HG03342 (cell line): ENCODE measurements around the gene NFE2L2.
A peak's percentile ranks its signal among the peaks of the same experiment; 100 is the strongest.
"Not testable (repeated sequence)": the region's sequence is repeated elsewhere in the genome, so short reads cannot be mapped to it uniquely, and the experiment has no call there.

Source experiments
- ATAC-seq: cut with Tn5 transposase; IDR thresholded peaks from one replicate; pipeline ENCODE4 v1.9.1; 2021; ENCODE audit warnings: mild to moderate bottlenecking, moderate library complexity; ENCODE audit not compliant: unreplicated experiment

The NFE2L2 gene

DNA sequence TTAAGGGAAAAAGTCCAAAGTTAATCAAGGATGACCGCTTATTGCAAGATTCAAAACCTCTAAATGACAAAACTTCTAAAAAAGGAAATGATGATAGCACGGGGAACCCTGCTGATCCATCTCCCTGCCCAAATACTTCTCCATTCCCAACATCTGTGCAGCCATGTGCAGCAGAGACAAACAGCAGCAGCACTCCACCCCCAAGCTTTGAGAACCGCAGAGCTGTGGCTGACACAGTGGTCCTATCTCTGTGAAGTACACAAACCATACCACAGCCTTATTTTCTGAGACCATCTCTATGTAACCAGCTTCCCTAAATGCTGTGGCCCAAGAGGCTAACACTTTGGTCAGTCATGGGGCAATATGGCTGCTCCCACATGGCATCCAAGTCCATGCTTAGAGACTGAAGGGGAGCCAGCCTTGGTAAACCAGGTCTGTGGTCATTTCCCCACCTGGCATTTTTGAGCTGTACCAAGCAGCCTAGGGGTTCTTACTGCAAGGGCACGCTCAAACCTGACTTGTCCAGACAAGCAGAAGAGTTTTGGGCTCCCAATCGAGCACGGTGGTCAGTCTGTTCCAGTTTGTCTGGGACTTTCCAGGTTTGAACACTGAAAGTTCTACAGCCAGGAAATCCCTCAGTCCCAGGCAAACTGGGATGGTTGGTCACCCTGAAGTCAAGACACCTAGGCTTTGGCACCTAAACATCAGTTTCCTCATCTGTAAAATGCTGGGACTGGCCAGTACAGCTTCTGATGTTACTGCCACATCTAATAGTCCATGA, 17.1 kb upstream of the NFE2L2 start:
- no peak for ATAC-seq

DNA sequence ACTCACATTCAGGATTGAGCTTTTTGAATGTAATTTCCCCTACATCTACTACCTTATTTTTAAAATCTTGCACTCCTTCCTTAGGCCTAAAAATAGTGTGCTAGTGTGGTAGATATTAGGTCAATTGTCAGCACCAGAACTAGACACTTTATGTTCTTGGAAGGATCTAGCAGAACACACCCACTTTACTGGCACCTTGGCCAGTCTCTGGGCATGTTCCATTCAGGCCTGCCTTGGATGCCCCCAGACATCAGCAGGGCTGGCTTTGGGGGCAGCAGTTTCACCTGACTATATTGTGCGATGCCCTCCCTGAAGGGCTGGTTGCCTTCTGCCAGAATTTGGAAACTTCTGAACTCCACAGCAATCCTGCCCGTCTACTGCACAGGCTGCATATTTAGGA, 15.3 kb upstream of the NFE2L2 start:
- ATAC-seq, result no peak

DNA sequence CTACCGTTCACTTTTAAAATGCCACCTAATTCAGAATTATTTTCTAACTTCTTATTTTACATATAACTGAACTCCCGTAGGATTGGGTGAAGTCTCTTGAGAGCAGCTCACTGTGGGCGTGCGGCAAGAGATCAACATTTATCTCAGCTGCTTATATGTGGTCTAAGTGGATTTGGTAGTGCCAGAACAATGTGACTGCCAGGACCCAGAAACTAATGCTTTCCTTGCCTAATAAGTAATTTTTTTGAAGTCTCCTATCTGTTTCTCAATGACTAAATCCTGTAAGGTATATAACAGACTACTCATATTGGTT, 11.2 kb upstream of the NFE2L2 start:
- ATAC-seq, result no peak

DNA sequence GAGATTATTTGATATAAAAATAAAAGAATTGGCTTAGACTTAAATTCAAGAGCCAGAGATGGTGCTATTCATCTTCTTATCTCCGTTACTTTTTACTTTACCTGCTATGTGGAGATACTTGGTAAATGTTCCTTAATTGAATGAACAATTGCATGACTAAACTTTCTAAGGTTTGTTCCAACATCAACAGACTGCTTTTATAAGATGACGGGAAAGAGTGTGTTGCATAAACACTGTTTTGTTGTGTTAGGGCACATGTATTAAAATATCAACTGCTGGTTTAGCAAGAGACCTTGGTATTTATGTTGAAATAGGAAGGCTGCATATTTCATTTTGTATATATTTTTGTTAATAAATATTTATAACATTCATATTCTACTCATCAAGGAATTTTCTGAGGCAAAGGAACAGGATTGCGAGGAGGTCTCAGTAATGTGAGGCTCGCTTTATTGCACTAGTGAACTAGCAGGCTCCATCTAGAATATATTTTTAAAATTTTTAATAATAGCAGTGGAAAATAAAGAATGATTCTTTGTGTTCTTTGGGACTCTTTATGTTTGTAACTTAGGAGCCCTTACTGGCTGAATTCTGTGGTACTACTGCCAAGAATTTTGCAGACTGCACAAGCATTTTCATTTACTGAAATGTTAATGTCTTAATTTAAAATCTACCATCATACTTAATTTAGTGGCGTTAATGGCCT, 10.7 kb upstream of the NFE2L2 start:
- ATAC-seq, result no peak

DNA sequence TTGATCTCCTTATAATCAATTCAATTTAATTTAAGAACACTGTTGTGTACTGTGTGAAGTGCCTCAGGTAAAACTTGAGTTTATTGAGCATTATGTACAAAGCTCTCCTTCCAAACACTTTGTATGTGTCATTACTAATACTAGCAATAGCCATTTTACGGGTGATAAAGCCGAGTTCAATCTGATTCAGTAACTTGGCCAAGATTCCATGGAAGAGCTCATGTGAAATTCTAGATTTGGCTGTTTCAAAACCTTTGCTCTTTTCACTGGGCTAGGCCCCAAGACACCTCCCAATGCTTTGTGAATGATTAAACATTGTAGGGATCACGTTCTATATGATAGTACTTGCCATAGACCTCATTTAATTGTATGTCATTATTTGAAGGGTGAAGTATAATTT, 8.9 kb upstream of the NFE2L2 start:
- ATAC-seq, result no peak

DNA sequence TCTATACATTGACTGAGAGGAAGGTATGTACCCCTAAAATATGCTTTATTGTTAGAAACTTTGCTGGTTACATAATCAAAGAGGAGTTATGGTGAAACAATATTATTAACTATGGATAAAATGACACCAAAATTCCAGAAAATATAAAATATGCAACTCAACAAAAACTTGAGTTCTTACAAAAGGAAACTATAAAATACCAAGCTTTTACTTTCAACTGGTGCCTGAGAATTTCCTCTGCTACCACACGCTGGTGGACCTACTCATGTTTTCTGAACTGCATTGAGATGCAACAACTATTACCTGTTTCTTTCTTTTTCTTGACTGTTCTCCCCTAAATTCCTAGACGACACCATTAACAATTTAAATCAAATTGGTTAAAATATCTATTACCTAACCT, 8.2 kb upstream of the NFE2L2 start:
- ATAC-seq, result no peak

DNA sequence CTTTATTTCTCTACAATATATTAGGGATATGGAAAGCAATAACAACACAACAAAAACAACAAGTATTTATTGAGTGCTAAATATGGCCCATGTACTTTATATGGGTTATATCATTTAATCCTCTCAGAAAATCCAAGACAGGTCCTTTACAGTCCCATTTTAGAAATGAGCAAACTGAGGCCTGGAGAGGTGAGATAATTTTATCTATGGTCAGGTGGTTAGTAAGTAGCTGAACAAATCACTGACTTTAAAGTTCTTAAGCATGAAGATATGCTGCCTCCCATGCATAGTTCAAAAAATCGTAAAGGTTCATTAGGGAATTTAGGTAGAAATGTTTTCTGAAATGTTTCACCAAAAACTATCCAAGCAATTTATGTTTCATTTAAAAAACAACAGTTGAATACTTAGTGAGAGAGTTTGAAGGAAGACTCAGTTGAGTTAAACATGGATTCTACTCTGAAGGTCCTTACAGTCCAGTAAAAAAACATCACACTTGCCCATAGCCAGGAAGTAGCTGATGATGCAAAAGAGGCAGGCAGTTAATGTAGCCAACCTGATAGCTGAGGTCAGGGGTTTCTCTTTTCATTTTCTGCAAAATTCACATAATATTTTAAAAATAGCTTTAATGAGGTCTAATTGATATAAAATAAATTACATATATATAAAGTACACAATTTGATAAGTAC, 7.6 kb upstream of the NFE2L2 start:
- no peak for ATAC-seq

DNA sequence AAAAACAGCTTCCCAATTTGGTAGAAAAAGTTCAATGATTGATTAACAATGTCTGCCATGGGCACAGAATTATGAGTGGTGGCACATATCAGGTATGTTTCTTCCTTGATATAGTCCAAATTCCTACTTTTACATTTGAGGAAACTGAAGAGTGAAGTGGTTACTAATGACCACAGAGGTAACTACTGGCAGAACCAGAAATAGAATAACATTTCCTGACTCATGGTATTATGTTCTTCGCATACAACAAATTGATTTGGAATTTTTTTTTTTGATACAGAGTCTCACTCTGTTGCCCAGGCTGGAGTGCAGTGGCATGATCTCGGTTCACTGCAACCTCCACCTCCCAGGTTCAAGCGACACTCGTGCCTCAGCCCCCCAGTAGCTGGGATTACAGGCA, 6.0 kb upstream of the NFE2L2 start:
- ATAC-seq, result no peak

DNA sequence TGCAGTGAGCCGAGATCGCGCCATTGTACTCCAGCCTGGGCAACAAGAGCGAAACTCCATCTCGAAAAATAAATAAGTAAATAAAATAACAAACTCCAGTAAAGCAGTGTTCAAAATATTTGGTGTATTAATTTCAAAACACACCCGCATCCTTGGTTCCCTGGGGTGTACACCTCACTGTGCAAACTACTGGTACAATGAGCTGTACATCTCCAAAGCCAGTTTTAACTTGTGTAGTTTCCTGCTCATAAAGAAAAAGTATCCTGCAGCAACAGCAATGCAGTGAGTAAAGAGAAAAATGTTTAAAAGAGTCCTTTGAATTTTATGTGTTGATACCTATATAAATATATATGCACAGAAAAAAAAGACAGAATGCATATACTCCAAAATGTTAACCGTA, 4.4 kb upstream of the NFE2L2 start:
- ATAC-seq, result no peak

DNA sequence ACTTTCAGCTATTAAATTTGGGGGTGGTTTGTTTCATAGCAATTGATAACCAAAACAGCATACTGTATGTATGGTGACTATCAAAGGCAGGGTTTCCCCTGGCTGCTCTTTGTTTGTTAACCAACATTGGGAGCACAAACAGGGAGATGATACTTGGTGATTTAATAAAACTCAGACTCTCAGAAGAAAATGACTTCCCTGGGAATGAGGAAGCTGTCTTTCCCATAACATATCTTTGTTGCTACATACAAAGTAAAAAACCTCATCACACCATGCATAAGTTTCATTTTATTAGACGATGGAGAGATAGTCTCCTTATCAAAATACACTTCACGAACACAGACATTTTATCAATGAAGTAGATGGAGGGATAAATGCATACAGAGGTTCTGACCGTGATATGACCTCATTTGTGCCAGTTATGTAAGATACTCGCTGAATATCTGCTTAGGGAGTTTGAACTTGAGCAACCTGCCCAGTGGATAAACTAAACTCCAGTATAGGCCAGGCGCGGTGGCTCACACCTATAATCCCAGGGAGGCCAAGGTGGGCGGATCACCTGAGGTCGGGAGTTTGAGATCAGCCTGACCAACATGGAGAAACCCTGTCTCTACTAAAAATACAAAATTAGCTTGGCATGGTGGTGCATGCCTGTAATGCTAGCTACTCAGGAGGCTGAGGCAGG, 3.8 kb upstream of the NFE2L2 start:
- ATAC-seq, result no peak

DNA sequence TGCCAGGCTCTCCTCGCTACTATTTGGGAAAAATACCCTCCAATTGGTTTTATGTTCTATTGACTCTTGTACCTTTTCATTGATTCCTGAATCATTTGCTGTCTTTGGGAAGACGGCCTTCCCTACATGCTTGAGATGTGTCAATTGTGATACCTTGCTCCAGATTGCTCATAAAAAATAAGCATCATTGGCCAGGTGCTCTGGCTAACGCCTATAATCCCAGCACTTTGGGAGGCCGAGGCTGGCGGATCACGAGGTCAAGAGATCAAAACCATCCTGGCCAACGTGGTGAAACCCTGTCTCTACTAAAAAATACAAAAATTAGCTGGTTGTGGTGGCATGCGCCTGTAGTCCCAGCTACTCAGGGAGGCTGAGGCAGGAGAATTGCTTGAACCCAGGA, 2.4 kb upstream of the NFE2L2 start:
- ATAC-seq, result not testable (repeated sequence)

DNA sequence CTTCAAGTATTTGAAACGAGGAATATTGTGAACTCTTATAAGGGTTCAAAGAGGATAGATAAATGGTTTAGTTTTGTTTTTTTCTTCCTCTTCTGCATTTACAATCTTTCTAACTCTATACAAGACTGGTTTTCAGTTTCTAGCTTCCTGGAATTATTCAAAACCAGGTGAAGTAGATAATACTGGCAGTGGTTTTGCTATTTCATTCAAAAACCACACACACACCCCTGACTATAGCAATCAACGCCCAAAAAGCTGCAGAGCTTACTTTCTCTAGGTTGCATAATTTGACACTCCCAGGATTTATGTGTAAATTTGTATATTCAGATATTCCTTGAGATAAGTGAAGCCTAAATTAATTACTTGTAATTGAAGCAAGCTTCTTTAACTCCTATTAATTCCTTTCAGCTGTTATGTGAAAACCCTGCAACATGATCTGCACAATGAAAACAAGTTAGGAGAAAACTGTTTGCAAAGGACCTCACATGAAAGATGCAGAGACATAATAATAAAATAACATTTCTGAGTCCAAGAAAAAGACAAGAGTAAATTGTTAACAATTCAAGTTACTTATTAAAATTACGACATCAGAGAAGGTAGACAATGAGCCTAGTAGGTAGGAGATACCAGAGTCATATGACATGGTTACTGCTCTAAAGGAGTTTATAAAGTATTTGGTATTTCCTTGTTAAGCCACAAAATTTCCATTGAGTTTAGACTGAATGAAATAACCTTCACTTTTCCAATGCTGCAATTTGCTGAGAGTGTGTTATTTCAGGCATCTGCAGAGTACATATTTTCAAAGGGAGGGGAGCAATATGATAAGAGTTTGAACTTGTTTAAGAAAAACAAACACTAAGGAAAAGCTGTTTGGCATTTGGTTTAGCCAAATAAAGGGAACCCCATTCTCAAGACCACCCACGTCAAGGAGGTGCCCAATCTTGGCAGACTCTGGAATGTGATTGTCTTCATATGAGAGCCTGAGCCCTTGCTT, 1.6 kb upstream of the NFE2L2 start:
- no peak for ATAC-seq

DNA sequence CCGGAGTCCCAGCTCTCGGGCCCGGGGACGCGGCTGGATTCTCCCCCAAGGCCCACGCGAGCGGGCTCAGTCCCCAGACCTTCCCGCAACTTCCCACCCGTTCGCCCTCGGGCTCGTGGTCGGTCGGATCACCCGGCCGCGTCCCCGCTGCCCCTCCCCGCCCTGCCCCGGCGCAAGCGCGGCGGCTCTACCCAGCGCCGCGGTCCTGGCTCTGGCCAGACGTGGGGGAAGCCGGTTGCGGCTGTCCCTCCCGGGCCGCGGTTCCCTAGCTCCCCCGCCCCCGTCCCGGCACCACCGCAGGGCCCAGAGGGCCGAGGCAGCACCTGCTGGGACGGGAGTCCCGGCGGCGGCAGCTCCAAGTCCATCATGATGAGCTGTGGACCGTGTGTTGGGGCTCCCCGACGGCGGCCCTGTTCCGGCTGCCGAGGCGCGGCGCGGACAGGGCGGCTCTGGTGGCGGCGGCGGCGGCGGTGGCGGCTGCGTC, 276 bp downstream of the NFE2L2 start:
- no peak for ATAC-seq

DNA sequence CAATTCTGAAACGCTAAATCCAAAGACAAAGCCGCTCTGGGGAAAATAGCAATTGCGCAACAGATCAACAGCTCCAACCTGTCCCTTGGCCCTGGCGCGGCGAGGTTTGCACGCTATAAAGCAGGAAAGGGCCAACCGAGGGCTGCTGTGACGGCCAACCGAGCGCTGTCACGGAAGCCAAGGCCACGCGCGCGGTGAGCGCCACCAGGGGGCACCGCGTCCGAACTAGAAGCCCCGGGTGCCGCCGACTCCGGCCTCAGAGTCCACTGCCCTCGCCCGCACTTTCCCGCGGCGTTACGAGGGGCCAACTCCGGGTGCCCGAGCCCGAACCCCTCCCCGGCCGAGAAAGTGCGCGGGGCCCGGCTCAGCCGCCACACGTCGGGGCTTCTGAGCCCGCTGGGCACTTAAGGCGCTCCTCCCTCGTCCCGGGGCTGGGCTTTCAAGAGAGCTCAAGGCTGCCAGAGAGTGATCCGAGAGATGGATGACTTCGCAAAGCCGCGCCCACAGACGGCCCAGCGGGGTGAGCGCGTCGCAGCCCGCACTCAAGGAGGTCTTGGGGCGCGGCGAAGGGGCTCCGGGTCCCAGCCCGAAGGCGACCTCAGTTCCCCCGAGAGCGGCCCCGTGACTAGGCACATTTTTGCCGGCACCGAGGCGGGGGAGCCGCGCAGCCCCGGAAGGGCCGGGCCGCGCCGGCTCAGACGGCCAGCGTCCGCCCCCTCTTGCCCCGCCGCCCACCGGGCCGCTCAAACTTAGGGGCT, 897 bp downstream of the NFE2L2 start:
- peak; percentile 50 for ATAC-seq

DNA sequence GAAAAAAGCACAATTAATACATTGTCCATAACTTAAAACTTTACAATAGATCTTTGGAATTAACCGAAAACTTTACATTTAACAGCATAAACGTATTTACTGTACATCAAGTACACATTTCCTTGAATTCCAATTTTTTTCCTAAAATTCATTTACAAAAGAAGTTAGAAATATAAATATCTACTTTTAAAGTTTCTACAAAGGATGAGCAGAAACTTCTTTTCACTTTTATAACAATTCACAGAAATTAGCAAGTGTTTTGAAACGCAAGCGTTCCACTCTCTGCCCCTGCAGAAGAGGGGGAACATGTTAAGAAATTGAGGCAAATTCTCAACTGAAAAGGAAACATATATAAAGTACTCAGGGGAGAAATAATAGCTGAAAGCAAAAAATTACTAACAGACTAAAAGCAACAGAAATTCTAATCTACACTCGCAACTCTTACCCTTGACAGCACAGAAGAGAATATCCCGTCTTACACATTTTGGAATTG, 1.5 kb downstream of the NFE2L2 start:
- ATAC-seq, result no peak

DNA sequence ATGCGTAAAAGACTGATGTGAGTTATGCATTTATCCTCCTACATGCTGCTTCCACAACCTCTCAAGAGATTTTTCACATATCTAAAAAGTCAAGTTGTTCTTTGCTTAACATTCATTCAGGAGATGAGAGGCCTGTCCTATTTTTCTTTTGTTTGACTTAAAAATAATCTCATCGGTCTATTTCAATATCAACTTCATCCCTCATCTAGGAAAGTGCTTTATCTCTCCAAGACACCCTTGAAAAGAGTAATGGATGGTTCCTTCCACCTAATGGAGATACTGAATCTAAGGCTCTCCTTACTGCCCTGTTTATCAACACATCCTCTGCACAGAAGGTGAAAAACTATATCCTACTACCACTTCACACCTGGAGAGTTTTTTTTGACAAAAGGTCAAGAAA, 2.4 kb downstream of the NFE2L2 start:
- no peak for ATAC-seq

DNA sequence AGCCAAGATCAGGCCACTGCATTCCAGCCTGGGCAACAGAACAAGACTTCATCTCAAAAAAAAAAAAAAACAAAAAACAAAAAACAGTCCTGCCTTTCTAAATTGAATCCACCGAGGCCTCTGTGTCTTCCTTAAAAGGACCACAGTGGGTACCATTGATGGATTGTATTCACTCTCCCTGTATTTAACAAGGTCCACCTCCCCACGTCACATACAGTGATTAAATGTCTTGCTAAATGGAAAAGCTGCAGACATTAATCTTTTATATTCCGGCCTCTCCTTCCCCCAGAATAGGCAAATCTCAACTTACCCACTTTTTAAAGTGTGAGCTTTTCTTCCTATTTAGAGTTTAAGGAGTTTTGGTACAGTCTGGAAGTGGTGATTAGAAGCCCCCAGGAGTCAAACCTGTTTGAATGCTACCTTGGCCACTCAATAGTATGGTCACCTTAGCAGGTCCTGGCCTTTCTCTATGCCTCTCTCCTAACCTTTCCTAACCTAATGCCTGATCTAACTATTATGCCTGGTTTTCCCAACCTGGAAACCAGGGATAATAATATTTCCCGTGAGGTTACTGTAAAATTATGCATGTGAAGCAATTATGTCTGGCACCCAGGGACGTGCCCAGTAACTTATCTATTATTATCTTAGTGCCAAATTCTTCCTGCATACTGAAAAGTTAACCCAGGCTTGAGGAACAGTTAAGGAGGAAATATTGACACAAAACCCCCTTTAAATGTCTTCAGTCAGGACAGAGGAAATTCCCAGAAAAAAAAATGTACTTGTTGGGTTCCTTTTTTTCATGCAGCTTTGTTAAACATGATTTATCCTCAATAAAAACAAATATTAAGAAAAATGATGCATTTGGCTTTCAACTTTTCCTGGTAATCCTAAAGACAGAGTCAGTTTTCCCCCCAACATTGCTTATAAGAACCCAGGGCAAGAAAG, 3.1 kb downstream of the NFE2L2 start:
- ATAC-seq, result no peak

DNA sequence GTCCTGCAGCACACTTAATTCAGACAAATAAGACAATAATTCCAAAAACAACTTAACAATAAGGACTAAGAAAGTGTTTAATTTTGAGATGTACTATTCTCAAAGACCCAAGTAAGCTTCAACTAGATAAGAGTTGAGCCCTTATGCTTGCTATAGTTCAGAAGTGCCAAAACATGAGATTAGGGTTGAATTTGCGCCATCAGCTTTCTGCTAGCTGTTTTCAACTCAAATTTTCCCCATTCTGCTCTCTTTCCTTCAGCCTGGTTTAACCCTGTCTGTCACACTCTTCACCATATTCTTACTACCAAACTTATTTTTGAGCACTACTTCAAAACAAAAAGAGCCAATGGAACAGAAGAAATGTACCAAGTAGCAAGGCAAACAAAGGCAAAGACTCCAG, 4.1 kb downstream of the NFE2L2 start:
- no peak for ATAC-seq
